Neural progenitor cell (in vitro differentiated cells): ENCODE measurements around the gene EIF1AY. TPM values are rescaled to one million over a fixed set of nuclear protein-coding genes. Genes with fewer than 3 reads are reported as not detected.

Experiments
- DNase-seq: peaks from one replicate; pipeline ENCODE4 v3.0.0-alpha.2; 2016; ENCODE audit warnings: low spot score
- H2AFZ ChIP-seq: fragments of 200-600 bp; sonication (generic); replicated peaks from 2 replicates; pipeline ENCODE4 v1.6.1; 2016; ENCODE audit warnings: antibody characterized with exemption
- H3F3A ChIP-seq: fragments of 200-600 bp; sonication (generic); 2 replicates; pipeline ENCODE4 v1.6.1; 2016; ENCODE audit warnings: antibody characterized with exemption, low read depth
- H3K27ac ChIP-seq: fragments of 200-600 bp; sonication (generic); 2 replicates; pipeline ENCODE4 v1.5.1; 2016; ENCODE audit warnings: mild to moderate bottlenecking
- H3K27me3 ChIP-seq: fragments of 200-600 bp; sonication (generic); 2 replicates; pipeline ENCODE4 v1.6.1; 2016; ENCODE audit warnings: mild to moderate bottlenecking, moderate library complexity
- H3K36me3 ChIP-seq: fragments of 200-600 bp; sonication (generic); 2 replicates; pipeline ENCODE4 v1.5.1; 2016
- H3K4me1 ChIP-seq: fragments of 200-600 bp; sonication (generic); 2 replicates; pipeline ENCODE4 v1.6.1; 2016; ENCODE audit warnings: mixed run types
- H3K4me2 ChIP-seq: fragments of 200-600 bp; sonication (generic); 2 replicates; pipeline ENCODE4 v1.6.1; 2016
- H3K4me3 ChIP-seq: fragments of 200-600 bp; sonication (generic); 2 replicates; pipeline ENCODE4 v1.5.1; 2016
- H3K79me2 ChIP-seq: fragments of 200-600 bp; sonication (generic); 2 replicates; pipeline ENCODE4 v1.6.1; 2016; ENCODE audit warnings: low read depth
- H3K9ac ChIP-seq: fragments of 200-600 bp; sonication (generic); 2 replicates; pipeline ENCODE4 v1.6.1; 2016
- H3K9me3 ChIP-seq: fragments of 200-600 bp; sonication (generic); 2 replicates; pipeline ENCODE4 v1.5.1; 2016; ENCODE audit warnings: low read depth
- H4K20me1 ChIP-seq: fragments of 200-600 bp; sonication (generic); 2 replicates; pipeline ENCODE4 v1.6.1; 2016; ENCODE audit warnings: low read depth
- H3K27ac Mint-ChIP-seq: 3 replicates; pipeline ENCODE4 v1.8.0; 2021; ENCODE audit warnings: mixed read lengths
- H3K27me3 Mint-ChIP-seq: 2 replicates; pipeline ENCODE4 v1.8.0; 2022; ENCODE audit warnings: low read depth, mild to moderate bottlenecking, inconsistent platforms, moderate library complexity, mixed read lengths; ENCODE audit not compliant: insufficient read depth
- H3K36me3 Mint-ChIP-seq: 3 replicates; pipeline ENCODE4 v1.8.0; 2021; ENCODE audit warnings: mixed read lengths
- H3K4me1 Mint-ChIP-seq: 3 replicates; pipeline ENCODE4 v1.8.0; 2021; ENCODE audit warnings: mixed read lengths
- H3K4me3 Mint-ChIP-seq: 3 replicates; pipeline ENCODE4 v1.8.0; 2021; ENCODE audit warnings: mild to moderate bottlenecking, moderate library complexity, mixed read lengths
- H3K9me3 Mint-ChIP-seq: 3 replicates; pipeline ENCODE4 v1.8.0; 2020; ENCODE audit warnings: mixed read lengths
- EZH2 ChIP-seq: fragments of 200-600 bp; sonication (generic); IDR thresholded peaks from 2 replicates; pipeline ENCODE4 v1.6.1; 2017; ENCODE audit warnings: antibody characterized with exemption, mild to moderate bottlenecking, moderate library complexity
- EZH2phosphoT487 ChIP-seq: fragments of 200-600 bp; sonication (generic); IDR thresholded peaks from 2 replicates; pipeline ENCODE4 v1.6.1; 2017; ENCODE audit warnings: antibody characterized with exemption
- small RNA-seq: library from RNA; depleted of rRNA; stranded (forward); fragments of <200 nt; gene quantifications from one replicate; pipeline ENCODE3, GENCODE V24; 2015
- total RNA-seq: library from RNA; depleted of rRNA; stranded (reverse); fragments of >200 nt; gene quantifications from 2 replicates; pipeline ENCODE4 v1.2.3, GENCODE V29; 2015; ENCODE audit warnings: low replicate concordance
- TF ChIP-seq, protein P1 (sequence below): fragments of 200-600 bp; sonication (generic); IDR thresholded peaks from 2 replicates; pipeline ENCODE4 v1.5.1; 2017; ENCODE audit warnings: antibody characterized with exemption, mild to moderate bottlenecking

The EIF1AY gene
- total RNA-seq, 1 donor from 2014 or later, result not detected

DNA sequence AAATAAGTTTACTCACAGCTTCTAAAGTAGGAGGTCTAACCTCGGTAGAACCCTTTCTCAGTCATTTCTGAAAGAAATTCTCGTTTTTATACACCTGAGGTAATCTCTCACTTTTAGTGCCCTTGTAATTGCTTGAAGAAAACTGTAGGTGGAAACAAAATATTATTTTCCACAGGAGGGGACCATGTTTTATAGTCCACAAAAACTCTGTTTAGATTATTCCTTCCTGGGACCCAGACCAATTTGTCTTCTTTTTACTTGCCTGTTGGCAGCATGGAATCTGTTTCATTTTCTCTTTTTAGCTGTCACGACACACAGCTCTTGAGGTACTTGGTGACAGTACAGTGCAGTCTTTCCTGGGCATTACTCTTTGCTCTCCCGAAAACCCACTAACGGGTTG lies 930 bp downstream of the EIF1AY start:
- no peaks in the 10 kb centered on the region for H3K9me3 ChIP-seq
- H3K79me2 ChIP-seq, result no peaks in the 10 kb centered on the region
- H3K27me3 Mint-ChIP-seq, result no peaks in the 10 kb centered on the region
- no peak for DNase-seq
- H3K9ac ChIP-seq, result no peak overlapping the region
- H3K9me3 Mint-ChIP-seq, result no peaks in the 10 kb centered on the region
- no peak overlapping the region for H3K4me3 Mint-ChIP-seq
- no peaks in the 10 kb centered on the region for H3K27me3 ChIP-seq
- H3K27ac ChIP-seq, result no peak overlapping the region
- H3K4me2 ChIP-seq, result no peak overlapping the region
- H3K4me3 ChIP-seq, result no peak overlapping the region
- TF ChIP-seq, protein P1, sequence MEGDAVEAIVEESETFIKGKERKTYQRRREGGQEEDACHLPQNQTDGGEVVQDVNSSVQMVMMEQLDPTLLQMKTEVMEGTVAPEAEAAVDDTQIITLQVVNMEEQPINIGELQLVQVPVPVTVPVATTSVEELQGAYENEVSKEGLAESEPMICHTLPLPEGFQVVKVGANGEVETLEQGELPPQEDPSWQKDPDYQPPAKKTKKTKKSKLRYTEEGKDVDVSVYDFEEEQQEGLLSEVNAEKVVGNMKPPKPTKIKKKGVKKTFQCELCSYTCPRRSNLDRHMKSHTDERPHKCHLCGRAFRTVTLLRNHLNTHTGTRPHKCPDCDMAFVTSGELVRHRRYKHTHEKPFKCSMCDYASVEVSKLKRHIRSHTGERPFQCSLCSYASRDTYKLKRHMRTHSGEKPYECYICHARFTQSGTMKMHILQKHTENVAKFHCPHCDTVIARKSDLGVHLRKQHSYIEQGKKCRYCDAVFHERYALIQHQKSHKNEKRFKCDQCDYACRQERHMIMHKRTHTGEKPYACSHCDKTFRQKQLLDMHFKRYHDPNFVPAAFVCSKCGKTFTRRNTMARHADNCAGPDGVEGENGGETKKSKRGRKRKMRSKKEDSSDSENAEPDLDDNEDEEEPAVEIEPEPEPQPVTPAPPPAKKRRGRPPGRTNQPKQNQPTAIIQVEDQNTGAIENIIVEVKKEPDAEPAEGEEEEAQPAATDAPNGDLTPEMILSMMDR, result no peak
- TF ChIP-seq EZH2 (no peak), EZH2phosphoT487 (no peak)
- no peaks in the 10 kb centered on the region for H4K20me1 ChIP-seq
- no peaks in the 10 kb centered on the region for H3K36me3 ChIP-seq
- no peak overlapping the region for H2AFZ ChIP-seq
- no peak overlapping the region for H3K27ac Mint-ChIP-seq
- H3F3A ChIP-seq, result no peaks in the 10 kb centered on the region
- no peaks in the 10 kb centered on the region for H3K4me1 ChIP-seq
- H3K36me3 Mint-ChIP-seq, result no peaks in the 10 kb centered on the region
- H3K4me1 Mint-ChIP-seq, result no peaks in the 10 kb centered on the region

DNA sequence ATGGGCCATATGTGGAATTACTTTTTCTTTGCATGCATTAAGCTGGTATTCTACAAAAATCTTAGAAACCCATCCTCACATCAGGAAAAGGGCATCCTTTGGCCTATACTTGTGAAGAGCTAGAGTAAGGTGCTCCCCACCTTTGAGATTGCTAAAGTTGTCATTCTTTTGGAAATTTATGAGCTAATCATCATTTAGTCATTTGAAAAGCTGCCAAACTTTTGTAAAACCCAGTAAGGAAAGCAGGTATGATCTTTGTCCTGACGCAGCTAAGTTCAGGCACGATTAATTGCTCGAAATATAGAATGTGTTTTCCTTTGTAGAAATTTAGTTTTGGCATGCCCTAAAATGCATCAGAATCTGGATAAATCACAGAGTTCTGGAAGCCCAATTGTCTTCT lies 2.6 kb downstream of the EIF1AY start:
- TF ChIP-seq EZH2 (no peak), EZH2phosphoT487 (no peak)
- TF ChIP-seq, protein P1, result no peak
- DNase-seq, result no peak
- H3K36me3 Mint-ChIP-seq, result no peaks in the 10 kb centered on the region
- no peak overlapping the region for H2AFZ ChIP-seq
- H3K9me3 Mint-ChIP-seq, result no peaks in the 10 kb centered on the region
- no peaks in the 10 kb centered on the region for H3K27me3 ChIP-seq
- no peak overlapping the region for H3K27ac Mint-ChIP-seq
- no peak overlapping the region for H3K4me2 ChIP-seq
- no peaks in the 10 kb centered on the region for H3K4me1 Mint-ChIP-seq
- H3K27me3 Mint-ChIP-seq, result no peaks in the 10 kb centered on the region
- H3K27ac ChIP-seq, result no peak overlapping the region
- no peaks in the 10 kb centered on the region for H4K20me1 ChIP-seq
- H3K4me1 ChIP-seq, result no peaks in the 10 kb centered on the region
- H3F3A ChIP-seq, result no peaks in the 10 kb centered on the region
- no peak overlapping the region for H3K4me3 ChIP-seq
- H3K36me3 ChIP-seq, result no peaks in the 10 kb centered on the region
- H3K79me2 ChIP-seq, result no peaks in the 10 kb centered on the region
- no peak overlapping the region for H3K9ac ChIP-seq
- no peak overlapping the region for H3K4me3 Mint-ChIP-seq
- no peaks in the 10 kb centered on the region for H3K9me3 ChIP-seq

DNA sequence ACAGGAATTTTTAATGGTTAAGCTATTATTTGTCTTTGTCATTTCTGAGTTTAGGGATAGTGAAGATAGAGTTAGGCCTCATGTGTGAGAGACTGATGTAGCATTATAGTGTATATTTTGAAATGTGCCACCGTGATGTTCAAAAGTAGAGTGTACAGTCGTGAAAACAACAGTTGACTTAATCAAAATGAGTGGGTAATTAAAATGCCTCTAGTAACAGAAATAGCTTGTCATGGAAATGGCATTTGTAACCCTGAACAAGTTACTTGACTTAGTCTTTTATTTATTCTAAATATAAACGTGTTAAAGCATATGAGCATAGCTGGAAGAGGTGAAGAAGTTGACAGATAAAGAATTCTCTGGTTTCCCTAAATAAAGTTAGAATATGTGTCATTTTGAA lies 6.1 kb downstream of the EIF1AY start:
- Histone ChIP-seq H3F3A (no peaks in the 10 kb centered on the region), H3K9me3 (no peaks in the 10 kb centered on the region), H3K27me3 (no peaks in the 10 kb centered on the region), H3K4me2 (no peak overlapping the region), H3K9ac (no peak overlapping the region), H3K79me2 (no peaks in the 10 kb centered on the region), H3K4me1 (no peaks in the 10 kb centered on the region), H2AFZ (no peak overlapping the region), H3K36me3 (no peaks in the 10 kb centered on the region), H3K4me3 (no peak overlapping the region), H4K20me1 (no peaks in the 10 kb centered on the region), H3K27ac (no peak overlapping the region)
- TF ChIP-seq EZH2, result no peak
- Mint-ChIP-seq H3K36me3 (no peaks in the 10 kb centered on the region), H3K4me1 (no peaks in the 10 kb centered on the region), H3K9me3 (no peaks in the 10 kb centered on the region), H3K4me3 (no peak overlapping the region), H3K27me3 (no peaks in the 10 kb centered on the region), H3K27ac (no peak overlapping the region)
- DNase-seq, result no peak

DNA sequence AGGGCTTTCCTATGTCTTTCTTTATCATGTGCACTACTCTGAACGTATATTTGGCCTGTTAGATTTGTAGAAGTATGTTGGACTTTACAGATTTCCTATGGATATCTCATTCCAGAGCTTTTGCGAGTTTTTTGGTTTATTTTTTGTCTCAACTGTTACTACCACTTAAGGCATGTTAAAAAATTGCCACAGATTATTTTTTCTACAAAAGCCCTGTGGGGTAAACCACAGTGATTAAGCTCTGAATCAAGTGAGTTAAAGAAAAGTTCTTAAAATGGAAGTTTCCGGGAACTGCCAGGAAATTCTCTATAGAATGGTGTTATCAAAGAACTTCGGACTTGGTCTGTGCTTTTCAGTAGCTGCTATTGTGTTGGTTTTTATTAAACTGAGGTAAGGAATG lies 10.6 kb downstream of the EIF1AY start:
- Histone ChIP-seq H3K4me3 (no peak overlapping the region), H3K27me3 (no peaks in the 10 kb centered on the region)
- no peaks in the 10 kb centered on the region for H3K4me1 Mint-ChIP-seq

More for the DNA sequence above, 10.6 kb downstream of the EIF1AY start:
- no peak overlapping the region for H3K4me3 Mint-ChIP-seq
- no peaks in the 10 kb centered on the region for H3K9me3 Mint-ChIP-seq
- Histone ChIP-seq H2AFZ (no peak overlapping the region), H3K27ac (no peak overlapping the region), H4K20me1 (no peaks in the 10 kb centered on the region), H3K4me2 (no peak overlapping the region), H3F3A (no peaks in the 10 kb centered on the region), H3K9ac (no peak overlapping the region), H3K79me2 (no peaks in the 10 kb centered on the region), H3K4me1 (no peaks in the 10 kb centered on the region), H3K9me3 (no peaks in the 10 kb centered on the region), H3K36me3 (no peaks in the 10 kb centered on the region)
- no peaks in the 10 kb centered on the region for H3K36me3 Mint-ChIP-seq
- H3K27me3 Mint-ChIP-seq, result no peaks in the 10 kb centered on the region
- TF ChIP-seq EZH2, result no peak
- TF ChIP-seq EZH2phosphoT487, result no peak
- TF ChIP-seq, protein P1, result no peak
- no peak overlapping the region for H3K27ac Mint-ChIP-seq
- no peak for DNase-seq

Small RNA genes within 50 kb of the gene (small RNA-seq; reads per million reads assigned to genes)
- not detected for gene KDM5DP1

Other genes starting within 250 kb of the EIF1AY start
- gene RPS4Y2, start 180.3 kb downstream of the EIF1AY start, total RNA-seq, result not detected in 2 replicates